Pancreas (tissue), 10 donors: ENCODE data around the gene PHB1. TPM values are rescaled to one million over a fixed set of nuclear protein-coding genes. Genes with fewer than 3 reads are reported as not detected.

Experiments
- ATAC-seq, 4 donors: fragments of 200-7000 bp; cut with Tn5 transposase; one replicate each; pipeline versions ENCODE4 v1.8.0 to v1.9.1; 2020; ENCODE audit warnings: mild to moderate bottlenecking in 4 of 4, moderate library complexity in 4 of 4
- DNase-seq, 6 donors: peaks; one replicate each; pipeline ENCODE4 v3.0.0-alpha.2; 2020
- FAIRE-seq: peaks from 2 replicates; lab custom pipeline; 2012; peaks lifted over from hg19 to GRCh38; lab: Jason Lieb, UNC
- H3K27ac ChIP-seq, 4 donors: fragments of 200-600 bp; sonication (generic); 1 replicate in 3 of 4; 2 replicates in 1 of 4; pipeline versions ENCODE4 v1.5.0 to v1.8.0; 2020
- H3K27me3 ChIP-seq, 4 donors: fragments of 200-600 bp; one replicate each; pipeline ENCODE4 v1.8.0; 2021
- H3K36me3 ChIP-seq, 3 donors: fragments of 200-600 bp; sonication (generic) in 1 of 3; one replicate each; pipeline versions ENCODE4 v1.5.0 to v1.8.0; 2020 to 2021
- H3K4me1 ChIP-seq, 3 donors: fragments of 200-600 bp; one replicate each; pipeline ENCODE4 v1.8.0; 2021
- H3K4me3 ChIP-seq, 4 donors: fragments of 200-600 bp; sonication (generic) in 2 of 4; one replicate each; pipeline versions ENCODE4 v1.5.0 to v1.8.0; 2020 to 2021
- H3K9me3 ChIP-seq, 4 donors: fragments of 200-600 bp; one replicate each; pipeline ENCODE4 v1.8.0; 2021
- CTCF ChIP-seq, 4 donors: fragments of 200-600 bp; sonication (generic) in 3 of 4; IDR thresholded peaks; one replicate each; pipeline versions ENCODE4 v1.5.0 to v1.8.0; 2021; ENCODE audit warnings: antibody characterized with exemption in 4 of 4
- whole genome bisulfite sequencing, 2 donors: extraction: QIAGEN DNeasy Blood & Tissue Kit; methylation state at CpG; one replicate each; pipeline ENCODE4 v1.1.7; 2013; 5-methylcytosine and 5-hydroxymethylcytosine counted together
- intact Hi-C, 3 donors: fragments of 100-400 bp; cut with DNase I; formaldehyde crosslinking; loops; one replicate each; pipeline versions ENCODE4 v1.11.1 to v1.14.2; 2022
- polyA plus RNA-seq, 2 donors: library from polyadenylated mRNA; stranded (reverse); fragments of 200-250 nt; gene quantifications; one replicate each; pipeline ENCODE4 v1.2.3, GENCODE V29; 2013
- total RNA-seq, 6 donors: library from RNA; stranded (reverse); fragmentation: NEBNext Ultra II Directional in 4 of 6; extraction: Animal tissue kit (Norgen Biotek cat#: 25700) in 4 of 6; gene quantifications; one replicate each; pipeline versions ENCODE4 v1.2.1 to v1.2.4, GENCODE V29; 2021 to 2023
- donor health status: healthy with polysubstance abuse.
- donor health status: DM: no; HTN: no; CAD: no; lungs with moderate emphysema.
- donor health status: DM: no; HTN: no; CAD: no.
- donor health status: control.
- donor health status: control.
- donor health status: Bipolar disorder and iron deficiency.
- donor health status: DM: yes; HTN: yes; CAD: no.
- donor health status: DM: no; HTN: no; CAD: no.
- donor health status: DM: no; HTN: no; CAD: no.
- donor health status: DM: yes; HTN: yes; CAD: no.

PHB1 gene
- total and polyA plus RNA-seq, 8 donors, result 30.1 to 71.8 (median 55.7) TPM

- peaks cover 0 to 6% (median 0%) of the 10 kb centered on the region in 3 donors for H3K4me1 ChIP-seq
- no peak for FAIRE-seq
- 14 to 17% methylated on average over 9 of the region's 9 CpGs for WGBS, 2 donors
- intact Hi-C loops, result loop anchor here in 1 of 3 donors (5.0 kb wide), 1 partner anchor 144 kb away; no protein-coding TSS in a partner anchor
- TF ChIP-seq CTCF (IDR thresholded peaks at IDR 0.05), result peak; percentile 55 to 63 (median 62)
- peak overlapping the region in 2 of 4 donors; percentile 7 to 37 for H3K27ac ChIP-seq
- peaks cover 0 to 66% (median 21%) of the 10 kb centered on the region in 3 donors for H3K36me3 ChIP-seq
- DNase-seq, result peak; percentile 82 to 94 (median 90)
- no peaks in the 10 kb centered on the region for H3K27me3 ChIP-seq
- H3K9me3 ChIP-seq, result no peaks in the 10 kb centered on the region
- H3K4me3 ChIP-seq, result no peak overlapping the region
- ATAC-seq, result peak; percentile 92 to 99 (median 97)
Observed at GRCh38 chr17:49407981-49408501, 6.6 kb downstream of the PHB1 start.

- no peak for ATAC-seq
- intact Hi-C loops, result loop anchor here in 1 of 3 donors (5.0 kb wide), 1 partner anchor 145 kb away; no protein-coding TSS in a partner anchor
- Histone ChIP-seq H3K27me3 (no peaks in the 10 kb centered on the region), H3K36me3 (peaks cover 0 to 60% (median 18%) of the 10 kb centered on the region in 3 donors), H3K27ac (no peak overlapping the region), H3K4me3 (no peak overlapping the region), H3K4me1 (peaks cover 0 to 6% (median 0%) of the 10 kb centered on the region in 3 donors), H3K9me3 (no peaks in the 10 kb centered on the region)
- WGBS, 2 donors, result 83 to 91% methylated on average over 9 of the region's 9 CpGs
- no peak for DNase-seq
- no peak for TF ChIP-seq CTCF (IDR thresholded peaks at IDR 0.05)
- FAIRE-seq, result no peak
Observed at GRCh38 chr17:49407086-49407485, 7.6 kb downstream of the PHB1 start.

GRCh38 chr17:49406421-49407061 is 8.1 kb downstream of the PHB1 start:
- intact Hi-C loops, result loop anchor here in 1 of 3 donors (5.0 kb wide), 1 partner anchor 146 kb away; no protein-coding TSS in a partner anchor
- Histone ChIP-seq H3K4me1 (peaks cover 0 to 6% (median 0%) of the 10 kb centered on the region in 3 donors), H3K4me3 (no peak overlapping the region), H3K27me3 (no peaks in the 10 kb centered on the region), H3K36me3 (peaks cover 0 to 54% (median 14%) of the 10 kb centered on the region in 3 donors), H3K27ac (no peak overlapping the region), H3K9me3 (no peaks in the 10 kb centered on the region)
- ATAC-seq, result no peak
- DNase-seq, result no peak
- no peak for TF ChIP-seq CTCF (IDR thresholded peaks at IDR 0.05)
- FAIRE-seq, result no peak
- WGBS, 2 donors, result 89 to 90% methylated on average over 9 of the region's 9 CpGs

GRCh38 chr17:49404906-49405305 is 9.8 kb downstream of the PHB1 start:
- H3K27ac ChIP-seq, result no peak overlapping the region
- FAIRE-seq, result no peak

More at GRCh38 chr17:49404906-49405305, 9.8 kb downstream of the PHB1 start:
- H3K9me3 ChIP-seq, result no peaks in the 10 kb centered on the region
- 94 to 95% methylated on average over 14 of the region's 14 CpGs for WGBS, 2 donors
- no peak for TF ChIP-seq CTCF (IDR thresholded peaks at IDR 0.05)
- intact Hi-C loops, result loop anchor here in 1 of 3 donors (5.0 kb wide), 1 partner anchor 147 kb away; no protein-coding TSS in a partner anchor
- H3K27me3 ChIP-seq, result no peaks in the 10 kb centered on the region
- peaks cover 0 to 6% (median 0%) of the 10 kb centered on the region in 3 donors for H3K4me1 ChIP-seq
- no peak for ATAC-seq
- DNase-seq, result no peak
- no peak overlapping the region for H3K4me3 ChIP-seq
- peaks cover 0 to 41% (median 11%) of the 10 kb centered on the region in 3 donors for H3K36me3 ChIP-seq
